PC-3 (cell line): Measurements from ENCODE around the gene DQX1.

Experiments used
- EZH2 ChIP-seq: fragments of 300-600 bp; sonication (generic); IDR thresholded peaks from one replicate; pipeline ENCODE4 v1.6.1; 2017; ENCODE audit warnings: antibody characterized with exemption, mild to moderate bottlenecking, low read length; ENCODE audit not compliant: unreplicated experiment
- EZH2phosphoT487 ChIP-seq: fragments of 300-600 bp; sonication (generic); IDR thresholded peaks from 2 replicates; pipeline ENCODE4 v1.6.1; 2018; ENCODE audit warnings: mild to moderate bottlenecking, antibody characterized with exemption, low read length, borderline replicate concordance
- TF ChIP-seq, protein P1 (sequence below): fragments of 300-600 bp; sonication (generic); conservative IDR thresholded peaks from 2 replicates; pipeline ENCODE4 v1.5.1; 2017; ENCODE audit warnings: antibody characterized with exemption, low read depth, mild to moderate bottlenecking, low read length

- TF ChIP-seq, protein P1, sequence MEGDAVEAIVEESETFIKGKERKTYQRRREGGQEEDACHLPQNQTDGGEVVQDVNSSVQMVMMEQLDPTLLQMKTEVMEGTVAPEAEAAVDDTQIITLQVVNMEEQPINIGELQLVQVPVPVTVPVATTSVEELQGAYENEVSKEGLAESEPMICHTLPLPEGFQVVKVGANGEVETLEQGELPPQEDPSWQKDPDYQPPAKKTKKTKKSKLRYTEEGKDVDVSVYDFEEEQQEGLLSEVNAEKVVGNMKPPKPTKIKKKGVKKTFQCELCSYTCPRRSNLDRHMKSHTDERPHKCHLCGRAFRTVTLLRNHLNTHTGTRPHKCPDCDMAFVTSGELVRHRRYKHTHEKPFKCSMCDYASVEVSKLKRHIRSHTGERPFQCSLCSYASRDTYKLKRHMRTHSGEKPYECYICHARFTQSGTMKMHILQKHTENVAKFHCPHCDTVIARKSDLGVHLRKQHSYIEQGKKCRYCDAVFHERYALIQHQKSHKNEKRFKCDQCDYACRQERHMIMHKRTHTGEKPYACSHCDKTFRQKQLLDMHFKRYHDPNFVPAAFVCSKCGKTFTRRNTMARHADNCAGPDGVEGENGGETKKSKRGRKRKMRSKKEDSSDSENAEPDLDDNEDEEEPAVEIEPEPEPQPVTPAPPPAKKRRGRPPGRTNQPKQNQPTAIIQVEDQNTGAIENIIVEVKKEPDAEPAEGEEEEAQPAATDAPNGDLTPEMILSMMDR = no peak
- TF ChIP-seq EZH2phosphoT487 (no peak), EZH2 (no peak)
These were observed 34.1 kb downstream of the DQX1 start for GRCh38 chr2:74491648-74492544.
